Erythroblast (primary cell): ENCODE results near the gene CHCHD3.

ENCODE experiments used
- GATA1 ChIP-seq: IDR thresholded peaks from 2 replicates; pipeline ENCODE4 v1.6.1; 2011; ENCODE audit warnings: low read depth, mild to moderate bottlenecking, control low read depth, low read length, moderate library complexity
- POLR2A ChIP-seq: IDR thresholded peaks from 2 replicates; pipeline ENCODE4 v1.6.1; 2011; ENCODE audit warnings: mild to moderate bottlenecking, low read length

GRCh38 chr7:133050200-133050995, 31.5 kb downstream of the CHCHD3 start:
- TF ChIP-seq POLR2A = no peak
- TF ChIP-seq GATA1 = no peak
